K562 (cell line): ENCODE results near the gene ZFPM1. TPM values are rescaled to one million over a fixed set of nuclear protein-coding genes. Genes with fewer than 3 reads are reported as not detected.

Experiments
- DIDO1 ChIP-seq: fragments of 450-650 bp; IDR thresholded peaks from 2 replicates; pipeline ENCODE4 v1.6.1; 2016; ENCODE audit warnings: low read depth, missing biosample characterization, missing genetic modification characterization
- FOXP4 ChIP-seq: sonication (generic); formaldehyde crosslinking; IDR thresholded peaks from 2 replicates; pipeline ENCODE4 v1.8.0; 2022; ENCODE audit warnings: mild to moderate bottlenecking, missing genetic modification reagents, borderline replicate concordance
- GABPA ChIP-seq: fragments of 200-800 bp; sonication (Bioruptor generic); conservative IDR thresholded peaks from 2 replicates; pipeline ENCODE4 v1.6.1; 2016; ENCODE audit warnings: low read depth, missing genetic modification characterization, missing compliant biosample characterization
- KDM1A ChIP-seq, 2 experiments: fragments of 450-650 bp; IDR thresholded peaks; 2 replicates each; pipeline ENCODE4 v1.6.1; 2016; ENCODE audit warnings: mild to moderate bottlenecking in 2 of 2
- MITF ChIP-seq: IDR thresholded peaks from 2 replicates; pipeline ENCODE4 v1.6.1; 2014; ENCODE audit warnings: antibody characterized with exemption
- RBFOX2 ChIP-seq: fragments of 200-400 bp; formaldehyde crosslinking; IDR thresholded peaks from 2 replicates; pipeline ENCODE4 v1.6.1; 2017; ENCODE audit warnings: low read depth, mild to moderate bottlenecking, low read length, moderate library complexity
- RNF2 ChIP-seq: sonication (generic); IDR thresholded peaks from 2 replicates; pipeline ENCODE4 v1.6.1; 2016
- ZNF518B ChIP-seq: fragments of 250-450 bp; sonication (Bioruptor Pico); IDR thresholded peaks from 2 replicates; pipeline ENCODE4 v1.5.0; 2021; ENCODE audit warnings: mild to moderate bottlenecking, moderate library complexity
- polyA plus RNA-seq, 8 experiments: library from polyadenylated mRNA; depleted of rRNA in 4 of 8; stranded (reverse) in 5 of 8; unstranded in 3 of 8; fragments of >200 nt; fragmentation: Nextera tagmentation in 2 of 8; fragmentation: Illumina TruSeq in 1 of 8; extraction: Ambion mirVana in 2 of 8; extraction: Trizol in 1 of 8; gene quantifications; 2 replicates each; pipeline versions ENCODE4 v1.2.1 to v1.2.3, GENCODE V29; 2011 to 2014; ENCODE audit warnings: inconsistent platforms in 1 of 8, missing spikeins in 1 of 8
- total RNA-seq, 7 experiments: library from RNA; depleted of rRNA in 6 of 7; stranded (reverse); fragments of >200 nt in 6 of 7; fragmentation: Illumina TruSeq in 2 of 7; extraction: Trizol in 2 of 7; gene quantifications; 2 replicates each; pipeline versions ENCODE4 v1.2.1 to v1.2.3, GENCODE V29; 2011 to 2021; ENCODE audit warnings: low replicate concordance in 1 of 7

Gene ZFPM1
- total and polyA plus RNA-seq, 9 of the 15 experiments (the other 6 are each of a cell fraction or from before 2014, with no cell fraction given): 0.03 to 35.9 (median 1.4) TPM

- TF ChIP-seq ZNF518B (CRISPR knock-in tag): no peak
- no peak for TF ChIP-seq FOXP4 (CRISPR knock-in tag)
- TF ChIP-seq GABPA (tag): peak; percentile 45
- no peak for TF ChIP-seq DIDO1 (tag)
- no peak for TF ChIP-seq MITF
- peak; percentile 82; the same call in 1 of the 2 replicates for TF ChIP-seq RNF2
- TF ChIP-seq RBFOX2: peak; percentile 30; the same call in 1 of the 2 replicates
- no peak for TF ChIP-seq KDM1A (IDR thresholded peaks at IDR 0.05)
Measured at GRCh38 chr16:88499836-88500251, 46.8 kb downstream of the ZFPM1 start (continued).
